SK-N-SH (cell line): Measurements from ENCODE around the gene UNC79. TPM values are rescaled to one million over a fixed set of nuclear protein-coding genes. Genes with fewer than 3 reads are reported as not detected.

Experiments
- CTCF ChIA-PET: fragments of 300-600, 350-600 bp; formaldehyde crosslinking; extraction: SDS; loops from one replicate; lab custom pipeline; 2021; lab: Yijun Ruan, JAX
- POLR2A ChIA-PET: fragments of 350-600 bp; sonication (Branson Sonifier 250); formaldehyde crosslinking; extraction: SDS; loops from one replicate; lab custom pipeline; 2020; ENCODE audit warnings: antibody characterized with exemption, inconsistent platforms; lab: Yijun Ruan, JAX
- DNase-seq: peaks from one replicate; pipeline ENCODE4 v3.0.0; 2012
- H2AFZ ChIP-seq: fragments of 200-600 bp; sonication (generic); 2 replicates; pipeline ENCODE4 v1.8.1; 2016; ENCODE audit warnings: antibody characterized with exemption, mild to moderate bottlenecking, low read depth
- H3F3A ChIP-seq: fragments of 200-600 bp; sonication (generic); replicated peaks from 2 replicates; pipeline ENCODE3; 2016; ENCODE audit warnings: antibody characterized with exemption, mild to moderate bottlenecking; ENCODE audit not compliant: insufficient read depth
- H3K27ac ChIP-seq, 2 experiments: fragments of 200-500 bp in 1 of 2; fragments of 200-600 bp in 1 of 2; sonication (Bioruptor generic) in 1 of 2; sonication (generic), shearing (Covaris generic) in 1 of 2; 2 replicates each; pipeline versions ENCODE4 v1.5.1 to v1.6.1; 2014 to 2016; ENCODE audit warnings: low read depth in 2 of 2, inconsistent platforms in 1 of 2, low read length in 1 of 2, mild to moderate bottlenecking in 1 of 2, mixed read lengths in 1 of 2
- H3K27me3 ChIP-seq: fragments of 200-600 bp; sonication (generic), shearing (Covaris generic); 2 replicates; pipeline ENCODE4 v1.6.1; 2016; ENCODE audit warnings: mixed run types; ENCODE audit not compliant: insufficient read depth
- H3K36me3 ChIP-seq, 2 experiments: fragments of 200-500 bp in 1 of 2; fragments of 200-600 bp in 1 of 2; sonication (Bioruptor generic) in 1 of 2; sonication (generic) in 1 of 2; replicated peaks in 1 of 2; 2 replicates each; pipeline versions ENCODE3 to v1.5.1; 2014 to 2016; ENCODE audit warnings: low read length in 1 of 2, mild to moderate bottlenecking in 1 of 2; ENCODE audit not compliant: insufficient read depth in 2 of 2, control insufficient read depth in 1 of 2
- H3K4me1 ChIP-seq, 2 experiments: fragments of 200-500 bp in 1 of 2; fragments of 200-600 bp in 1 of 2; sonication (Bioruptor generic) in 1 of 2; sonication (generic), shearing (Covaris generic) in 1 of 2; 2 replicates each; pipeline versions ENCODE4 v1.5.1 to v1.6.1; 2014 to 2016; ENCODE audit warnings: low read depth in 1 of 2, low read length in 1 of 2, mixed run types in 1 of 2; ENCODE audit not compliant: insufficient read depth in 2 of 2, control insufficient read depth in 1 of 2
- H3K4me2 ChIP-seq: fragments of 200-600 bp; sonication (generic), shearing (Covaris generic); 2 replicates; pipeline ENCODE4 v1.6.1; 2017; ENCODE audit warnings: mixed run types
- H3K4me3 ChIP-seq, 2 experiments: fragments of 200-500 bp in 1 of 2; fragments of 200-600 bp in 1 of 2; sonication (Bioruptor generic) in 1 of 2; sonication (generic), shearing (Covaris generic) in 1 of 2; 2 replicates each; pipeline versions ENCODE4 v1.5.1 to v1.8.1; 2014 to 2016; ENCODE audit warnings: low read depth in 2 of 2, inconsistent platforms in 1 of 2, low read length in 1 of 2, mild to moderate bottlenecking in 1 of 2, mixed read lengths in 1 of 2, moderate library complexity in 1 of 2
- H3K79me2 ChIP-seq: fragments of 200-600 bp; sonication (generic); 2 replicates; pipeline ENCODE4 v1.8.1; 2017; ENCODE audit warnings: mild to moderate bottlenecking; ENCODE audit not compliant: insufficient read depth
- H3K9ac ChIP-seq: fragments of 200-600 bp; sonication (generic); 2 replicates; pipeline ENCODE4 v1.6.1; 2017; ENCODE audit warnings: mixed run types
- H3K9me2 ChIP-seq: fragments of 200-600 bp; sonication (generic); 2 replicates; pipeline ENCODE4 v1.6.1; 2017; ENCODE audit warnings: mixed run types
- H3K9me3 ChIP-seq: fragments of 200-600 bp; sonication (generic); 2 replicates; pipeline ENCODE4 v1.6.1; 2017; ENCODE audit warnings: mixed run types, mild to moderate bottlenecking, moderate library complexity
- H4K20me1 ChIP-seq: fragments of 200-600 bp; sonication (generic); 2 replicates; pipeline ENCODE4 v1.6.1; 2017; ENCODE audit warnings: mild to moderate bottlenecking, mixed run types; ENCODE audit not compliant: insufficient read depth
- CTCF ChIP-seq: fragments of 200-600 bp; sonication (generic); IDR thresholded peaks from 2 replicates; pipeline ENCODE4 v1.6.1; 2017; ENCODE audit warnings: antibody characterized with exemption, mild to moderate bottlenecking, moderate library complexity
- ELF1 ChIP-seq: IDR thresholded peaks from 2 replicates; pipeline ENCODE4 v1.4.0; 2012
- EP300 ChIP-seq, 2 experiments: IDR thresholded peaks; 2 replicates each; pipeline versions ENCODE4 v1.4.0 to v1.6.1; 2012; ENCODE audit warnings: borderline replicate concordance in 1 of 2, low read depth in 1 of 2, low read length in 1 of 2
- FOSL2 ChIP-seq: IDR thresholded peaks from 2 replicates; pipeline ENCODE4 v1.4.0; 2012; ENCODE audit warnings: low read depth, mild to moderate bottlenecking, moderate library complexity, borderline replicate concordance
- FOXJ3 ChIP-seq: sonication (generic); formaldehyde crosslinking; IDR thresholded peaks from 2 replicates; pipeline ENCODE4 v1.5.1; 2020; ENCODE audit warnings: mild to moderate bottlenecking, missing genetic modification reagents
- GATA2 ChIP-seq: sonication (generic); formaldehyde crosslinking; IDR thresholded peaks from 2 replicates; pipeline ENCODE4 v1.5.0; 2020; ENCODE audit warnings: mild to moderate bottlenecking, missing genetic modification reagents
- MXI1 ChIP-seq: IDR thresholded peaks from 2 replicates; pipeline ENCODE4 v1.6.1; 2012; ENCODE audit warnings: mild to moderate bottlenecking, low read depth, low read length, improper control_type of control experiment
- NFIC ChIP-seq: IDR thresholded peaks from 2 replicates; pipeline ENCODE4 v1.4.0; 2012; ENCODE audit warnings: borderline replicate concordance
- PBX3 ChIP-seq: IDR thresholded peaks from 2 replicates; pipeline ENCODE4; 2012
- REST ChIP-seq: IDR thresholded peaks from 2 replicates; pipeline ENCODE4 v1.6.1; 2012; ENCODE audit warnings: mild to moderate bottlenecking, low read depth, low read length, moderate library complexity
- RXRA ChIP-seq: IDR thresholded peaks from 2 replicates; pipeline ENCODE4 v1.4.0; 2012; ENCODE audit warnings: low read depth, mild to moderate bottlenecking, borderline replicate concordance
- SMC3 ChIP-seq: IDR thresholded peaks from 2 replicates; pipeline ENCODE4 v1.6.1; 2012; ENCODE audit warnings: low read depth, low read length, improper control_type of control experiment
- USF2 ChIP-seq: fragments of 150-350 bp; IDR thresholded peaks from 2 replicates; pipeline ENCODE4 v1.6.1; 2017; ENCODE audit warnings: antibody characterized with exemption, low read length, low read depth, borderline replicate concordance
- YY1 ChIP-seq: IDR thresholded peaks from 2 replicates; pipeline ENCODE4 v1.4.0; 2012; ENCODE audit warnings: low read depth, mild to moderate bottlenecking
- WGBS: methylation state at CpG from one replicate; pipeline ENCODE4 v1.1.6; 2017; ENCODE audit warnings: low lambda C conversion rate; 5-methylcytosine and 5-hydroxymethylcytosine counted together
- polyA plus RNA-seq, 3 experiments: library from polyadenylated mRNA; depleted of rRNA; stranded (reverse); fragments of >200 nt; gene quantifications; 2 replicates each; pipeline ENCODE4 v1.2.3, GENCODE V29; 2012

UNC79 gene
- polyA plus RNA-seq, 1 of the 3 experiments (the other 2 are of a cell fraction): 0.10 TPM

- DNase-seq: no peak
- TF ChIP-seq NFIC (no peak), MXI1 (no peak), FOXJ3 (no peak), REST (no peak), RXRA (no peak), USF2 (no peak), SMC3 (no peak), FOSL2 (no peak), YY1 (no peak), ELF1 (no peak), PBX3 (no peak), GATA2 (CRISPR knock-in tag) (no peak), CTCF (no peak), EP300 (IDR thresholded peaks at IDR 0.05; ENCODE audit: borderline replicate concordance in 1 of 2, low read depth in 1 of 2, low read length in 1 of 2) (no peak)
- TF ChIP-seq, all 33 proteins: peak for 0
- POLR2A ChIA-PET: no interaction called here
These were observed 322.9 kb downstream of the UNC79 start for GRCh38 chr14:93753647-93754046.

More at GRCh38 chr14:93753647-93754046, 322.9 kb downstream of the UNC79 start:
- Histone ChIP-seq H3K27me3 (no peaks in the 10 kb centered on the region), H3F3A (no peaks in the 10 kb centered on the region), H3K9me2 (no peaks in the 10 kb centered on the region), H3K4me3 (no peak overlapping the region), H3K4me2 (no peak overlapping the region), H3K4me1 (peaks cover 0 to 47% of the 10 kb centered on the region in 2 experiments; a peak in 1 of 4 replicates), H3K36me3 (no peaks in the 10 kb centered on the region), H2AFZ (no peak overlapping the region), H3K79me2 (no peaks in the 10 kb centered on the region), H3K27ac (peak overlapping the region in 1 of 2 experiments; percentile 99; a peak in 1 of 4 replicates), H3K9me3 (no peaks in the 10 kb centered on the region), H3K9ac (no peak overlapping the region), H4K20me1 (no peaks in the 10 kb centered on the region)
- 31% methylated on average over 8 of the region's 8 CpGs for WGBS
- CTCF ChIA-PET: interaction anchor here (1.8 to 3.1 kb wide), 2 partner anchors 71 to 99 kb away, joined by 6 to 13 read pairs; no protein-coding TSS in a partner anchor
